T-helper 17 cell (primary cell): ENCODE measurements around the gene BICDL2. TPM values are rescaled to one million over a fixed set of nuclear protein-coding genes. Genes with fewer than 3 reads are reported as not detected.
A peak's percentile ranks its signal among the peaks of the same experiment; 100 is the strongest.

Source experiments
- ATAC-seq: fragments of 150-1000 bp; cut with Tn5 transposase; 2 replicates; pipeline ENCODE4 v1.10.0; 2021; ENCODE audit warnings: mild to moderate bottlenecking, moderate library complexity
- DNase-seq, 3 donors: peaks; one replicate each; pipeline versions ENCODE4 v3.0.0 to v3.0.0-alpha.2; 2020 to 2021
- H3K9me3 ChIP-seq: one replicate; pipeline ENCODE4 v1.7.0; 2013; ENCODE audit warnings: low read length, mild to moderate bottlenecking; ENCODE audit not compliant: control insufficient read depth, poor library complexity, severe bottlenecking
- H3K27ac Mint-ChIP-seq: one replicate; pipeline ENCODE4 v1.8.0; 2022; ENCODE audit warnings: mild to moderate bottlenecking, moderate library complexity, mixed read lengths
- H3K27me3 Mint-ChIP-seq: one replicate; pipeline ENCODE4 v1.8.0; 2022; ENCODE audit warnings: mixed read lengths
- H3K36me3 Mint-ChIP-seq: one replicate; pipeline ENCODE4 v1.8.0; 2022; ENCODE audit warnings: low read depth, mixed read lengths
- H3K4me1 Mint-ChIP-seq: one replicate; pipeline ENCODE4 v1.8.0; 2022; ENCODE audit warnings: mild to moderate bottlenecking, mixed read lengths
- H3K4me3 Mint-ChIP-seq: one replicate; pipeline ENCODE4 v1.8.0; 2022; ENCODE audit warnings: mild to moderate bottlenecking, moderate library complexity, mixed read lengths
- total RNA-seq, 4 donors: library from RNA in 2 of 4; stranded (reverse) in 2 of 4; gene quantifications; one replicate each; pipeline ENCODE4 v1.2.3 and lab custom pipeline; 2022 to 2026

BICDL2 gene
- total RNA-seq, 2 donors from 2014 or later, result not detected

- DNase-seq (no peak), ATAC-seq (no peak)
- H3K27me3 Mint-ChIP-seq, result no peaks in the 10 kb centered on the region
- peak overlapping the region; percentile 86 for H3K4me3 Mint-ChIP-seq
- peaks cover 3% of the 10 kb centered on the region for H3K4me1 Mint-ChIP-seq
- peak overlapping the region; percentile 90 for H3K27ac Mint-ChIP-seq
- H3K36me3 Mint-ChIP-seq, result no peaks in the 10 kb centered on the region
- H3K9me3 ChIP-seq, result no peaks in the 10 kb centered on the region
Measured at GRCh38 chr16:2982402-2982801, 54.3 kb downstream of the BICDL2 start.

- H3K36me3 Mint-ChIP-seq, result no peaks in the 10 kb centered on the region
- no peaks in the 10 kb centered on the region for H3K9me3 ChIP-seq
- H3K4me1 Mint-ChIP-seq, result peaks cover 3% of the 10 kb centered on the region
- no peak for DNase-seq
- H3K27ac Mint-ChIP-seq, result peak overlapping the region; percentile 90
- no peak for ATAC-seq
- H3K4me3 Mint-ChIP-seq, result peak overlapping the region; percentile 86
- no peaks in the 10 kb centered on the region for H3K27me3 Mint-ChIP-seq
Measured at GRCh38 chr16:2981899-2982250, 54.9 kb downstream of the BICDL2 start.

- H3K4me1 Mint-ChIP-seq, result peaks cover 3% of the 10 kb centered on the region
Measured at GRCh38 chr16:2981177-2981898, 55.4 kb downstream of the BICDL2 start.

GRCh38 chr16:2980227-2981176, 56.2 kb downstream of the BICDL2 start, which contains the start of gene PKMYT1:
PKMYT1 (minus strand) TSS chr16:2980446; CDS start chr16:2979657, 789 bp downstream.
- H3K4me3 Mint-ChIP-seq, result peak within 1 kb of the TSS; percentile 86
- H3K4me1 Mint-ChIP-seq, result peaks cover 3% of the 10 kb centered on the region
- no peaks in the 10 kb centered on the region for H3K36me3 Mint-ChIP-seq
- peak; percentile 94 to 97 (median 96) for DNase-seq
- no peaks in the 10 kb centered on the region for H3K27me3 Mint-ChIP-seq
- H3K27ac Mint-ChIP-seq, result peak within 1 kb of the TSS; percentile 90
- peak; percentile 94 for ATAC-seq
- H3K9me3 ChIP-seq, result no peaks in the 10 kb centered on the region

More at GRCh38 chr16:2981177-2981898, 55.4 kb downstream of the BICDL2 start:
- DNase-seq (no peak), ATAC-seq (no peak)
- H3K36me3 Mint-ChIP-seq, result no peaks in the 10 kb centered on the region
- H3K27ac Mint-ChIP-seq, result peak overlapping the region; percentile 90
- H3K27me3 Mint-ChIP-seq, result no peaks in the 10 kb centered on the region
- peak overlapping the region; percentile 86 for H3K4me3 Mint-ChIP-seq
- no peaks in the 10 kb centered on the region for H3K9me3 ChIP-seq

GRCh38 chr16:2979669-2980226, 57.0 kb downstream of the BICDL2 start:
- DNase-seq (no peak), ATAC-seq (no peak)
- Mint-ChIP-seq H3K27me3 (no peaks in the 10 kb centered on the region), H3K36me3 (no peaks in the 10 kb centered on the region), H3K4me1 (peaks cover 3% of the 10 kb centered on the region), H3K4me3 (peak overlapping the region; percentile 77), H3K27ac (no peak overlapping the region)
- H3K9me3 ChIP-seq, result no peaks in the 10 kb centered on the region

Other genes with a start within 250 kb of the BICDL2 start
- gene PRSS33, start 249.4 kb downstream of the BICDL2 start, total RNA-seq, result not detected
- not detected for gene PRSS41, start 238.5 kb downstream of the BICDL2 start, total RNA-seq
- gene PRSS21, start 219.7 kb downstream of the BICDL2 start, total RNA-seq, result 1 to 10 TPM in 1 of 2 donors, not detected in 1; 1.6 TPM
- not detected for gene ZG16B, start 206.6 kb downstream of the BICDL2 start, total RNA-seq
- gene PRSS22, start 178.8 kb downstream of the BICDL2 start, total RNA-seq, result under 1 TPM; 0.37 to 0.92 TPM
- 10 to 100 TPM; 11.6 to 15.1 TPM for gene FLYWCH2, start 153.7 kb downstream of the BICDL2 start, total RNA-seq
- gene FLYWCH1, start 125.0 kb downstream of the BICDL2 start, total RNA-seq, result 10 to 100 TPM; 41.4 to 97.1 TPM
- gene KREMEN2, start 72.7 kb downstream of the BICDL2 start, total RNA-seq, result not detected
- 1 to 10 TPM; 1.7 to 2.7 TPM for gene PAQR4, start 67.6 kb downstream of the BICDL2 start, total RNA-seq
- not detected for gene PKMYT1, start 56.5 kb downstream of the BICDL2 start, total RNA-seq
- not detected for gene CLDN9, start 24.0 kb downstream of the BICDL2 start, total RNA-seq
- not detected for gene CLDN6, start 18.8 kb downstream of the BICDL2 start, total RNA-seq
- gene TNFRSF12A, start 16.6 kb downstream of the BICDL2 start, total RNA-seq, result 1 to 10 TPM in 1 of 2 donors, under 1 TPM in 1; 0.92 to 1.3 TPM
- 10 to 100 TPM; 10.6 to 14.4 TPM for gene HCFC1R1, start 13.0 kb downstream of the BICDL2 start, total RNA-seq
- 10 to 100 TPM; 21.3 to 23.7 TPM for gene THOC6, start 12.9 kb downstream of the BICDL2 start, total RNA-seq
- 1 to 10 TPM; 1.4 to 1.5 TPM for gene MMP25, start 9.6 kb upstream of the BICDL2 start, total RNA-seq
- gene IL32, start 28.7 kb upstream of the BICDL2 start, total RNA-seq, result 1,000 to 10,000 TPM; 1,099 to 1,147 TPM
- gene ZSCAN10, start 62.4 kb upstream of the BICDL2 start, total RNA-seq, result under 1 TPM; 0.12 to 0.26 TPM
- not detected for gene ZNF205, start 75.6 kb upstream of the BICDL2 start, total RNA-seq
- gene ZNF213, start 98.1 kb upstream of the BICDL2 start, total RNA-seq, result 1 to 10 TPM; 3.1 to 3.4 TPM
- not detected for gene OR1F1, start 151.3 kb upstream of the BICDL2 start, total RNA-seq
- gene ZNF200, start 198.2 kb upstream of the BICDL2 start, total RNA-seq, result 1 to 10 TPM; 3.2 to 4.8 TPM
- 1 to 10 TPM in 1 of 2 donors, under 1 TPM in 1; 0.81 to 2.2 TPM for gene MEFV, start 219.7 kb upstream of the BICDL2 start, total RNA-seq
- 10 to 100 TPM; 21.2 to 26.4 TPM for gene ZNF263, start 246.5 kb upstream of the BICDL2 start, total RNA-seq